GM19438 (cell line): ENCODE measurements around the gene KRT32.
"Not testable (repeated sequence)": the region's sequence is repeated elsewhere in the genome, so short reads cannot be mapped to it uniquely, and the experiment has no call there.

Source experiments
- ATAC-seq: cut with Tn5 transposase; IDR thresholded peaks from one replicate; pipeline ENCODE4 v1.9.1; 2021; ENCODE audit warnings: low read depth; ENCODE audit not compliant: unreplicated experiment

The KRT32 gene

GRCh38 chr17:41434005-41434404 lies 33.2 kb downstream of the KRT32 start:
- no peak for ATAC-seq

DNA sequence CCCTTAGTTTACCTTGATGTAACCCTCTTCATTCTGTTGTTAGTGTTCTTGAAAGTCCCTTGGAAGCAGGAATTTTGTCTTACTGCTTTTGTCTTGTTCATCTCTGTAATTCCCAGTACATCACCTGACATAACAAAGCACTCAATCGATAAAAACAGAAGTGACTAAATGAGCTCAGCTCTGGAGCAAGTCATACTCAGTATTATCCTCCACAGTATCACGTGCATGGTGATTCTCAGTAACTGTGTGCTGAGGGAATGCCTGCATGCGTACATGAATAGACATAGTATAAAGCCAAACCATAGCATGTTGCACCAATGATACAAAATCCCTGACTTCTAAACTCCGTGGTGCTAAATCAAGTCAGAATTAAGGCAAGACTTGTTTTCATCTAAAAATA lies 33.6 kb downstream of the KRT32 start:
- no peak for ATAC-seq

DNA sequence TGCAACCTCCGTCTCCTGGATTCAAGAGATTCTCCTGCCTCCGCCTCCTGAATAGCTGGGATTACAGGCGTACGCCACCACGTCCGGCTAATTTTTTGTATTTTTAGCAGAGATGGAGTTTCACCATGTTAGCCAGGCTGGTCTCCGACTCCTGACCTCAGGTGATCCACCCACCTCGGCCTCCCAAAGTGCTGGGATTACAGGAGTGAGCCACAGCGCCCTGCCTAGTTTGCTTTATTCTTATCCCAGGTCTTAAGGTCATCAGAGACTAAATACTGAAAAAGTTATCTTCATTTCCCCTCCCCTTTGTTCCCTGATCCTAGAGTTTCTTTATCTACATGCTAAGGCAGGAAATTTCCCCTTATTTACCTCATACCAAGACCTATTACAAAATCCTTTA lies 36.8 kb downstream of the KRT32 start:
- not testable (repeated sequence) for ATAC-seq

GRCh38 chr17:41429667-41430066 lies 37.5 kb downstream of the KRT32 start:
- no peak for ATAC-seq

DNA sequence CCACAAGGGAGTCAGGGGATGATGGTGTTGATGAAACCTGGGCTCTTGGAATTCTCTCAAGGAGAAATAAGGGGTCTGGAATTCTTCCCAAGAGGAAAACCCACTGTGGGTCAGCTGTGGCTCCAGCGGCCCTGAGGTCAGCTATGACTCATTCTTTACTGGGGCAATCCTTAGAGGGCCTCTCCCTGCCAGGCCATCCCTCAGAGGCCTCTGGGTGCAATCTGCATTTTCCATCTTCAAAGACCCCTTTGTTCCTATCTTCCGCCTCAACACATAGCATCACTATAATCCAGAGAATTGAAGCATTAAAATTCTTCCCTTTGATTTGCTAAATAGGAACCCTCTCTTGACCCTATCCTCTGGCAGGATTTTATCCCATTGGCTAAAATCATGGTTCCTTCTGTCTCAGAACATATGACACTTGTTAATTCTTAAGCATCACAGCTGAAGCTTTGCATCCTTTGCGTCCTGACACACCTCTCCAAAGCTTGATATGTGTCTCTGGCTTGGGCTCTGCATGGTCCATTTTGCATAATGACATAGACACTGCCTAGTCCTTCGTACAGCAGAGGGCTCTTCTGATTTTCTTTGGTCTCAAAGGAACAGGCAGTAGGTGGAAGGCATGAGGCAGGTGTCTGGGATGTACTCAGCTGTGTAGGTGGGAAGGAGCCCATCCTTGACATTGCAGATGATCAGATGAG lies 38.4 kb downstream of the KRT32 start:
- ATAC-seq, result no peak

GRCh38 chr17:41424111-41424635 lies 43.0 kb downstream of the KRT32 start, which contains the start of gene KRT37:
Gene KRT37, minus strand, starts transcription at chr17:41424585. Its CDS starts 62 bp downstream, at chr17:41424523.
- ATAC-seq, result no peak

DNA sequence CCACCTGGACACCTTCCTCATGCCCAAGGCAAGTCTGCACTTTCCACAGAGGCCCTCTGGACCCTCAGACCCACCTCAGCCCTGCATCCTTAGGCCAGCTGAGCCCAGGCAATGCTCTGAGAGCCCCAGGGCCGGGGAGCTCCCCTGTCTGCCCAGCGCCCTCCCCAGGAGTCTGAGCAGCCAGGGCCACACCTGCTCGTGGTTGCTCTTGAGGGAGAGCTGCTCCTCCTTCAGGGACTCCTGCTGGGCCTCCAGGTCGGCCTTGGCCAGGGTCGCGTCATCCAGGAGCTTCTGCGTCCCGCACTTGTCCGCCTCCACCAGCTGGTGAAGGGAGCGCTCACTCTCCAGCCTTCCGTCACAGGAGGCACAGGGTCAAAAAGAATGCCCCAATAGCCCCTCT lies 44.6 kb downstream of the KRT32 start:
- ATAC-seq, result not testable (repeated sequence)

DNA sequence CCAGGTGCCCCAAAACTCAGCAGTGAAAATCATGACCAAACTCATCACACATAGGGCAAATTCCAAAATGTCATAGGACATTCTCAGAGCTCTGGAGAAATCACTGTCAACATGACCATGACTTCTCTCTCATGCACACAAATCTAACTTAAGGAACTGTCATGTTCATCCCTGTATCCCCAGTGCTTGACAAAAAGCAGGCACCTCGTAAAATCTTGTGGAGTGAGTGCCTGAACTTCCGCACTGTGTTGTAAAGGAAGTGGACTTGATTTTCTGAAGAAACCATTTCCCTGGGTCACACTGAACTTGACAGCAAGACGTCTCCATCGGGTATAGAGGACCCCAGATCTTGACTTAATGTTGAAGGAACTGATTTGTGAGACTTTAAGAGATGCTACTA lies 45.6 kb downstream of the KRT32 start:
- ATAC-seq, result no peak

DNA sequence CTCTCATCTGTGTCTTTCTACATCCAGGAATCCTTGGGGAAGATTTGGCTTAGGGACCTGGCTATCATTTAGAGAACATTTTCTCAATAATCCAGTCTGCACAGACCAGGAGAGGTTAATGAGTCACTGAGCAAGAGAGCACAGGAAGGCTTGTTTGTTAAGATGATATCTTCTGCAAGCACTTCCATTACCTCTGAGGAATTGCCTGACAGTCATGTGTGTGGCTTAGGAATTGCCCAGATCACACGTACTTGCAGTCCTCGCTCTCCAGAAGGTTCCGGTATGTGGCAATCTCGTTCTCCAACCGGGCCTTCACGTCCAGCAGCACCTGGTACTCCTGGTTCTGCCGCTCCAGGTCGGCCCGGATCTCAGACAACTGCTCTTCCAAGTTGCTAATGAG lies 46.1 kb downstream of the KRT32 start:
- no peak for ATAC-seq

DNA sequence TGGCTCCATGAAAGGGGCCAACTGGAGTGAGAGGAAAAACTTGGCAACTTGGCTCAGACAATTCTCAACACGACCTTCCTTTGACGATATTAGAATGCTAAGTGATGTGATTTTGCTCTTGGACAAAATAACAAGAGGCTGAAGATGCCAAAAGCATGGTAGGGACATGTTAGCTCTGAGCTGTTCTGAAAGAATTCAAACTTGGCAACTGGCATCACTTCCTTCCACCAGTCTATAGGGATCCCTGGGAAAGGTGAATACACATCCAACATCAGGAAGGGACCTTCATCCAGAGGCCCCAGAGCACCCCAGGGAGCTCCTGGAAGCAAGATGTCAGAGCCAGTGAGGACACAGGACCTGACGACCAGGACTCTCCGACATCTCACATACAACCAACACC lies 47.1 kb downstream of the KRT32 start:
- no peak for ATAC-seq

DNA sequence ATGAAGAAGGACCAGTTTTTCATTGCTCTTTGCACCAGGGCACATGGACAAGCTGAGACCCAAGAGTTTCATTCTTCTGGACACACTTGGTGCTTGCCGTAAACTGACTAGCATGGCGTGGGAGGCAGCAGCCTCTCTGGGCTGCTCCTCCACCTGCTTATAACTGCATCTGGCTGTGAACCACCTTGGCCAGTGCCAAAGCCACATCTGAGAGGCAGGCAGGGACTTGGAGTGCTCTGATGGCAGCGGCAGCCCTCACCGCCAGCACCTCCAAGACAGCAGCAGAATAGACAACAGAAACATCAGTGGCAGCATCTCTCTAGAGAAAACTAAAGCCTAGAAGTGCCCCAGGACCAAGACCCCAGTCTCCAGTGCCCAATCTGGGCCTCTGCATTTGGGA lies 47.5 kb downstream of the KRT32 start:
- ATAC-seq, result no peak

GRCh38 chr17:41418116-41418860 lies 48.9 kb downstream of the KRT32 start:
- no peak for ATAC-seq

- no peak for ATAC-seq
These were observed 49.6 kb downstream of the KRT32 start for GRCh38 chr17:41417576-41418015.

GRCh38 chr17:41417127-41417526 lies 50.1 kb downstream of the KRT32 start:
- no peak for ATAC-seq

- ATAC-seq, result no peak
These were observed 50.7 kb downstream of the KRT32 start for GRCh38 chr17:41416479-41416878.

GRCh38 chr17:41415833-41416335 lies 51.3 kb downstream of the KRT32 start:
- ATAC-seq, result no peak

- ATAC-seq, result no peak
These were observed 51.8 kb downstream of the KRT32 start for GRCh38 chr17:41415411-41415810.

GRCh38 chr17:41413982-41414381 lies 53.2 kb downstream of the KRT32 start:
- ATAC-seq, result no peak

DNA sequence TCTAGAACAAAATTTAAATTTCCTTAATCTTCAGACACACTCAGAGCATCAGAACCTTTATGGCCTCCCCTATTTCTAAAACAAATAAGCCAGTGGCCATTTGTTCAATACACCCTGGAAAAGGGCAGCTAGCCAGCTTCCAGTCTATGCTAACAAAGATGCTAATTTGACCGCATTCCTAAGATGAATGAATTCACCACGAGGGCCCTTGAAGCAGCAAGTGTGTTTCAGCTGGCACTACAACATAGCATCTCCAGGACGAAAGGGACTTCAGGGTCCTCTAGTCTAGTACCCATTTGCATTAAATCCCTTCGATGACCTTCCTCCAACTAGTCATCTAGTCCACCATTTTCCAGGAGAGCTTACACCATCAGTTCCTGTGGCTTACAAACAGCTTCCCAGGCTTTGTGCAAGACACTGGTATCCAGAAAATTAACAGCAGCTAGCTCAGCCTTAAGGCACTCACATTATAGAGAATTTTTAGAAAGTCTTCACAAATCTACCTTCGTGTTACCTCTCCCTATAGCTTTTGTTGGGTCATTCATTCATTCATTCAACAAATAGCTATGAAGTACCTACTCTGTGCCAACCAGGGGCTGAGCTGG lies 53.7 kb downstream of the KRT32 start:
- ATAC-seq, result no peak

DNA sequence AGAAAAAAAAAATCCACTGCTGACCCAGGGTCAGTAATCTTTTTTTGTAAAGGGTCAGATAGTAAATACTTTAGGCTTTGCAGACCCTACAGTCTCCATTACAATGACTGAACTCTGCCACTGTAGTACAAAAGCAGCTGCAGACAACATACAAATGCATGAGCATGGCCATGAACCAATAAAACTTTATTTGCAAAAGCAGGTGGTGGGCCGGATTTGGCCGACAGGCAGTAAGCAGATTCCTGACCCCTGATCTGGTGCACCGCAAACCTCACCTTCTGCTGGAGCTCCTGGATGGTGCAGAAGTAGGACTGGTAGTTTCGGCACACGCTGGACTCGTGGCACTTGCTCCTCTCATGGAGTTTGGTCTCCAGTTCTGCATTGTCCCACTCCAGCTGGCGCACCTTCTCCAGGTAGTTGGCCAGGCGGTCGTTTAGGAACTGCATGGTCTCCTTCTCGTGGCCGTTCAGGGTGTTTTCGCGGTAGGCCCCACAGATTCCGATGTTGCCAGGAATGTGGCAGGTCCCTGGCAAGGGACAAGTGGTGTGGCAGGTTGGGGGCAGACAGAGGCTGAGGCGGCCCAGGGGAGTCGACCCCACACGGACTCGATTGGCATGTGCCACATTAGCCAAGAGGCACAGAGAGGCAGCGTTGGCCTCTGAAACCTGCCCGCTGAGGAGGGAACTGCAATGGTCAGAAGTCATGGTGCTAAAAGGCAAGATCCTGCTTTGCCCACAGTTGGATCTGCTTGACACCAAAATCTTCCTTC lies 55.9 kb downstream of the KRT32 start:
- no peak for ATAC-seq
